H1 (cell line): ENCODE measurements around the gene ARAP2. TPM values are rescaled to one million over a fixed set of nuclear protein-coding genes. Genes with fewer than 3 reads are reported as not detected.

Experiments
- CTCF ChIA-PET: fragments of 300-600 bp; sonication (Branson Sonifier 250); formaldehyde crosslinking; loops from one replicate; lab custom pipeline; 2021; ENCODE audit not compliant: partially characterized antibody; lab: Charles Lee
- POLR2A ChIA-PET: fragments of 300-600 bp; sonication (Branson Sonifier 250); formaldehyde crosslinking; loops from one replicate; lab custom pipeline; 2021; ENCODE audit warnings: inconsistent platforms; ENCODE audit not compliant: partially characterized antibody; lab: Charles Lee
- DNase-seq, 2 experiments: peaks; one replicate each; pipeline versions ENCODE4 v3.0.0 to v3.0.0-alpha.2; 2010 to 2022; ENCODE audit warnings: low spot score in 2 of 2, low read depth in 1 of 2, mixed read lengths in 1 of 2
- FAIRE-seq: peaks from 2 replicates; lab custom pipeline; 2011; peaks lifted over from hg19 to GRCh38; lab: Jason Lieb, UNC
- H2AFZ ChIP-seq: 2 replicates; pipeline ENCODE4 v1.8.1; 2012; ENCODE audit warnings: low read length, inconsistent platforms
- H2AK5ac ChIP-seq: 2 replicates; pipeline ENCODE4 v1.6.1; 2013; ENCODE audit warnings: low read depth, low read length
- H2BK120ac ChIP-seq: replicated peaks from 2 replicates; pipeline ENCODE3; 2013; ENCODE audit warnings: low read depth, low read length, inconsistent platforms
- H2BK12ac ChIP-seq: 2 replicates; pipeline ENCODE4 v1.6.1; 2013; ENCODE audit warnings: low read depth, low read length
- H2BK15ac ChIP-seq: 2 replicates; pipeline ENCODE4 v1.6.1; 2013; ENCODE audit warnings: low read length
- H2BK20ac ChIP-seq: 2 replicates; pipeline ENCODE4 v1.6.1; 2013; ENCODE audit warnings: low read length
- H2BK5ac ChIP-seq: 2 replicates; pipeline ENCODE4 v1.6.1; 2013; ENCODE audit warnings: low read depth, low read length
- H3K14ac ChIP-seq: 2 replicates; pipeline ENCODE4 v1.6.1; 2013; ENCODE audit warnings: inconsistent platforms; ENCODE audit not compliant: insufficient read length
- H3K18ac ChIP-seq: 2 replicates; pipeline ENCODE4 v1.6.1; 2013; ENCODE audit warnings: low read length; ENCODE audit errors: extremely low read depth
- H3K23ac ChIP-seq: 2 replicates; pipeline ENCODE4 v1.6.1; 2013; ENCODE audit warnings: inconsistent platforms; ENCODE audit not compliant: insufficient read length
- H3K23me2 ChIP-seq: 2 replicates; pipeline ENCODE4 v1.6.1; 2013; ENCODE audit warnings: low read depth, low read length
- H3K27ac ChIP-seq: 2 replicates; pipeline ENCODE4 v1.6.1; 2011; ENCODE audit warnings: low read depth, low read length, inconsistent platforms
- H3K27me3 ChIP-seq, 4 experiments: replicated peaks in 1 of 4; 1 replicate in 1 of 4; 2 replicates in 3 of 4; pipeline versions ENCODE4 v1.6.1 to v1.8.1; 2011 to 2013; ENCODE audit warnings: low read length in 3 of 4, mild to moderate bottlenecking in 3 of 4, inconsistent platforms in 2 of 4, mixed read lengths in 2 of 4, moderate library complexity in 1 of 4; ENCODE audit not compliant: control insufficient read depth in 3 of 4, insufficient read depth in 3 of 4; ENCODE audit errors: extremely low read depth in 1 of 4
- H3K36me3 ChIP-seq, 4 experiments: 2 replicates each; pipeline versions ENCODE4 v1.6.1 to v1.8.1; 2011 to 2013; ENCODE audit warnings: mild to moderate bottlenecking in 4 of 4, low read length in 3 of 4, moderate library complexity in 2 of 4, control low read depth in 1 of 4, inconsistent platforms in 1 of 4; ENCODE audit not compliant: insufficient read depth in 4 of 4, control insufficient read depth in 2 of 4
- H3K4ac ChIP-seq: replicated peaks from 2 replicates; pipeline ENCODE3; 2013; ENCODE audit warnings: low read length, low read depth, mixed read lengths, inconsistent platforms; ENCODE audit not compliant: insufficient read length
- H3K4me1 ChIP-seq, 4 experiments: replicated peaks in 1 of 4; 1 replicate in 1 of 4; 2 replicates in 3 of 4; pipeline versions ENCODE4 v1.6.1 to v1.8.1; 2011 to 2013; ENCODE audit warnings: low read length in 3 of 4, inconsistent platforms in 2 of 4, mixed read lengths in 1 of 4; ENCODE audit not compliant: insufficient read depth in 4 of 4, control insufficient read depth in 3 of 4
- H3K4me2 ChIP-seq, 2 experiments: 2 replicates each; pipeline versions ENCODE4 v1.6.1 to v1.8.1; 2011 to 2013; ENCODE audit warnings: low read depth in 2 of 2, low read length in 2 of 2, control low read depth in 1 of 2, inconsistent platforms in 1 of 2, mild to moderate bottlenecking in 1 of 2; ENCODE audit not compliant: insufficient read depth in 1 of 2
- H3K4me3 ChIP-seq, 4 experiments: fragments of 200-600, 300-600 bp in 1 of 4; sonication (generic), shearing (Covaris generic), sonication (Bioruptor Twin) in 1 of 4; 2 replicates each; pipeline versions ENCODE4 v1.5.1 to v1.8.1; 2011 to 2016; ENCODE audit warnings: low read length in 4 of 4, low read depth in 3 of 4, control low read depth in 2 of 4, inconsistent platforms in 2 of 4, mild to moderate bottlenecking in 2 of 4, mixed read lengths in 1 of 4, moderate library complexity in 1 of 4; ENCODE audit not compliant: insufficient read depth in 2 of 4; ENCODE audit errors: extremely low read depth in 1 of 4
- H3K56ac ChIP-seq: replicated peaks from 2 replicates; pipeline ENCODE3; 2013; ENCODE audit warnings: low read depth, mild to moderate bottlenecking, mixed read lengths, low read length, inconsistent platforms; ENCODE audit not compliant: insufficient read length
- H3K79me1 ChIP-seq: 2 replicates; pipeline ENCODE4 v1.6.1; 2013; ENCODE audit warnings: low read depth, low read length, control low read depth
- H3K79me2 ChIP-seq, 2 experiments: 2 replicates each; pipeline versions ENCODE4 v1.6.1 to v1.8.1; 2012 to 2013; ENCODE audit warnings: low read length in 2 of 2, mild to moderate bottlenecking in 2 of 2, inconsistent platforms in 1 of 2; ENCODE audit not compliant: insufficient read depth in 2 of 2, control insufficient read depth in 1 of 2
- H3K9ac ChIP-seq, 4 experiments: replicated peaks in 1 of 4; 1 replicate in 1 of 4; 2 replicates in 3 of 4; pipeline versions ENCODE4 v1.6.1 to v1.8.1; 2011 to 2013; ENCODE audit warnings: low read depth in 3 of 4, low read length in 3 of 4, control low read depth in 2 of 4, mild to moderate bottlenecking in 2 of 4, moderate library complexity in 2 of 4, inconsistent platforms in 1 of 4; ENCODE audit errors: extremely low read depth in 1 of 4
- H3K9me3 ChIP-seq, 2 experiments: 2 replicates each; pipeline versions ENCODE4 v1.6.1 to v1.8.1; 2012 to 2013; ENCODE audit warnings: mild to moderate bottlenecking in 2 of 2, moderate library complexity in 2 of 2, control low read depth in 1 of 2, inconsistent platforms in 1 of 2, low read depth in 1 of 2, low read length in 1 of 2, mixed read lengths in 1 of 2; ENCODE audit not compliant: insufficient read depth in 2 of 2
- H4K20me1 ChIP-seq, 2 experiments: replicated peaks in 1 of 2; 2 replicates each; pipeline versions ENCODE3 to v1.8.1; 2011 to 2013; ENCODE audit warnings: inconsistent platforms in 2 of 2, low read length in 2 of 2, mild to moderate bottlenecking in 1 of 2; ENCODE audit not compliant: insufficient read depth in 2 of 2, control insufficient read depth in 1 of 2
- H4K5ac ChIP-seq: 2 replicates; pipeline ENCODE4 v1.6.1; 2013; ENCODE audit warnings: low read length, low read depth, mixed read lengths, inconsistent platforms; ENCODE audit not compliant: insufficient read length
- H4K8ac ChIP-seq: 2 replicates; pipeline ENCODE4 v1.8.0; 2013; ENCODE audit warnings: mild to moderate bottlenecking, moderate library complexity, low read length, inconsistent platforms; ENCODE audit not compliant: insufficient read depth; ENCODE audit errors: extremely low read depth
- H4K91ac ChIP-seq: replicated peaks from 2 replicates; pipeline ENCODE3; 2013; ENCODE audit warnings: low read length, mixed read lengths, inconsistent platforms; ENCODE audit not compliant: insufficient read length
- RAD21 ChIP-seq, 2 experiments: IDR thresholded peaks in 1 of 2; conservative IDR thresholded peaks in 1 of 2; 2 replicates each; pipeline ENCODE4 v1.6.1; 2011; ENCODE audit warnings: low read depth in 2 of 2, low read length in 2 of 2, improper control_type of control experiment in 1 of 2, inconsistent platforms in 1 of 2, mild to moderate bottlenecking in 1 of 2, moderate library complexity in 1 of 2
- WGBS, 2 experiments: shearing (Covaris generic) in 1 of 2; methylation state at CpG; one replicate each; pipeline versions ENCODE4 v1.1.6 to v1.1.7; 2013 to 2015; ENCODE audit warnings: low lambda C conversion rate in 2 of 2, mixed read lengths in 2 of 2, inconsistent platforms in 1 of 2, low coverage in 1 of 2, missing lambda C conversion rate in 1 of 2; ENCODE audit not compliant: insufficient replicate concordance in 2 of 2, insufficient coverage in 1 of 2, insufficient read length in 1 of 2; ENCODE audit errors: extremely low coverage in 1 of 2, missing lambda C conversion rate in 1 of 2; 5-methylcytosine and 5-hydroxymethylcytosine counted together
- polyA plus RNA-seq, 7 experiments: library from polyadenylated mRNA; depleted of rRNA in 3 of 7; stranded (reverse) in 5 of 7; unstranded in 2 of 7; fragments of >200 nt in 5 of 7; fragments of 200-250 nt in 2 of 7; gene quantifications; 1 replicate in 5 of 7; 2 replicates in 1 of 7; 4 replicates in 1 of 7; pipeline versions ENCODE4 v1.2.1 to v1.2.3, GENCODE V29; 2011 to 2013; ENCODE audit warnings: missing spikeins in 2 of 7, mixed read lengths in 2 of 7
- total RNA-seq: library from RNA; stranded (reverse); fragmentation: NEBNext Ultra II Directional; extraction: Animal tissue kit (Norgen Biotek cat#: 25700); gene quantifications from 2 replicates; pipeline ENCODE4 v1.2.1, GENCODE V29; 2021

ARAP2 gene
- total and polyA plus RNA-seq, 2 of the 8 experiments (the other 6 are each of a cell fraction or from before 2014, with no cell fraction given), result 0.15 to 2.3 TPM

GRCh38 chr4:36039026-36039425, 205.3 kb downstream of the ARAP2 start:
- FAIRE-seq, result no peak
- H3K9ac ChIP-seq, result no peak overlapping the region
- no peak overlapping the region for H3K14ac ChIP-seq
- no peak overlapping the region for H3K4me2 ChIP-seq
- H3K36me3 ChIP-seq, result no peaks in the 10 kb centered on the region
- H2BK20ac ChIP-seq, result no peak overlapping the region
- no peak overlapping the region for H3K56ac ChIP-seq
- H2BK12ac ChIP-seq, result no peak overlapping the region
- no peak overlapping the region for H2BK15ac ChIP-seq
- DNase-seq, result no peak
- H3K18ac ChIP-seq, result no peak overlapping the region
- 0 out of 2 replicates have a peak overlapping the region, but pooled peaks have one; percentile 2 for H2AFZ ChIP-seq
- no peaks in the 10 kb centered on the region for H3K79me2 ChIP-seq
- H3K27ac ChIP-seq, result no peak overlapping the region
- no peaks in the 10 kb centered on the region for H4K20me1 ChIP-seq
- POLR2A ChIA-PET, result no interaction called here
- H4K5ac ChIP-seq, result no peak overlapping the region
- 75% methylated on average over 2 of the region's 2 CpGs; no CpG with 5 or more reads in 1 of the 2 experiments for WGBS, 2 experiments
- H3K4ac ChIP-seq, result no peak overlapping the region
- no peaks in the 10 kb centered on the region for H3K79me1 ChIP-seq
- no peaks in the 10 kb centered on the region for H3K9me3 ChIP-seq
- CTCF ChIA-PET, result interaction anchor here (0.5 to 1.2 kb wide), 2 partner anchors 153 to 313 kb away, joined by 3 to 4 read pairs; no protein-coding TSS in a partner anchor
- H4K8ac ChIP-seq, result no peak overlapping the region
- no peak overlapping the region for H2BK120ac ChIP-seq
- no peak overlapping the region for H2AK5ac ChIP-seq
- no peak overlapping the region for H2BK5ac ChIP-seq
- no peak overlapping the region for H3K4me3 ChIP-seq
- no peaks in the 10 kb centered on the region for H3K23me2 ChIP-seq
- no peak overlapping the region for H4K91ac ChIP-seq
- no peaks in the 10 kb centered on the region for H3K4me1 ChIP-seq
- no peaks in the 10 kb centered on the region for H3K27me3 ChIP-seq
- H3K23ac ChIP-seq, result no peak overlapping the region
- peak; percentile 37 to 43 for TF ChIP-seq RAD21 (IDR thresholded peaks at IDR 0.05 in 1 of 2, conservative IDR thresholded peaks at IDR 0.05 in 1 of 2; ENCODE audit: low read depth in 2 of 2, low read length in 2 of 2)
